Measurements from ENCODE around the gene CFAP69. TPM values are rescaled to one million over a fixed set of nuclear protein-coding genes. Genes with fewer than 3 reads are reported as not detected.

The CFAP69 gene
- 0.42 TPM for total RNA-seq

- Histone ChIP-seq H3K9me3 (ENCODE audit: low read depth, low read length) (no peaks in the 10 kb centered on the region), H3K4me3 (ENCODE audit: low read length) (peak within 1 kb of the TSS; percentile 56), H3K27me3 (ENCODE audit: insufficient read depth, low read length) (peaks cover 32% of the 10 kb centered on the region), H3K4me1 (ENCODE audit: insufficient read depth, low read length) (peaks cover 17% of the 10 kb centered on the region)
Measured at GRCh38 chr7:90244909-90245851, at the start of gene CFAP69. Gene CFAP69 (plus strand): TSS chr7:90245174. CDS start chr7:90245425, 251 bp downstream.

DNA sequence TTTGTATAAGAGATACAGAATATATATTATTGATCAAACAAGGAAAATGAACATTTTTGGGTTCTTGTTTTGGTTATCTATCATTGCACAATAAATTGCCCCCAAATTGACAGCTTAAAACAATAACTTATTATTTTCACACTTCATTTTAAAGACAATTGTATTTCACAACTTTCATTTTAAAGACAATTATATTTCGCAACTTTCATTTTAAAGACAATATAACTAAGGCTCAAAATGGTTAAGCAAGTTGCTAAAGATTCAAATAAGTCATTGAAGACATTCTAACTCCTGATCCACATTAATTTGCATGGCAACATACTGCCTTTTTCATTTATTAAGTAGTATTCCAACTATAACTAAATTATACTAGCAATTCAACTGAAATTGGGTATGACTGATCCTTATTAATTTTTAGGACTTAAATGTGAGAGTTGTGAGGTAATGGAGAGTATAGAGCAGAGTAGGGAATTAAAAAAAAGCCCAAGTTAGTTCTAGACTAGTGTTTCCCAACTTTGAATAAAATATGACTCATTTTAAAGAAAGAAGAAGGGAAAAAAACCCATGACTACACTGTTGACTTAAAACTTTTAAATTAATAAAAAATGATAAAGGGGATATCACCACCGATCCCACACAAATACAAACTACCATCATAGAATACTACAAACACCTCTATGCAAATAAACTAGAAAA is 43.3 kb upstream of the CFAP69 start:
- Histone ChIP-seq H3K4me1 (ENCODE audit: insufficient read depth, low read length) (no peaks in the 10 kb centered on the region), H3K27me3 (ENCODE audit: insufficient read depth, low read length) (peaks cover 2% of the 10 kb centered on the region), H3K4me3 (ENCODE audit: low read length) (no peak overlapping the region), H3K9me3 (ENCODE audit: low read depth, low read length) (no peaks in the 10 kb centered on the region)

DNA sequence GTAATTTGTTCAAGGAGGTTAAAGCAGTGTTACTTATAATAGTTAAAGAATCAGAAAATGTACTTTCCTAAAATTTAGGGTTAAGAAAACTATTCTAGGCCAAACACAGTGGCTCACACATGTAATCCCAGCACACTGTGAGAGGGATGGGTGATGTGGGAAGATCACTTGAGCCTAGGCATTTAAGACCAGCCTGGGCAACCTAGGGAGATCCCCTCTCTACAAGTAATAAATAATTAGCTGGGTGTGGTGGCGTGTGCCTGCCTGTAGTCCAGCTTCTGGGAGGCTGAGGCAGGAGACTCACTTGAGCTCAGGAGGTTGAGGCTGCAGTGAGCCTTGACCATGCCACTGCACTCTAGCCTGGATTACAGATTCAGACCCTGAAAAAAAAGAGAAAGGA is 37.0 kb upstream of the CFAP69 start:
- peaks cover 40% of the 10 kb centered on the region for H3K27me3 ChIP-seq (ENCODE audit: insufficient read depth, low read length)

GRCh38 chr7:90209776-90210175 is 35.2 kb upstream of the CFAP69 start:
- Histone ChIP-seq H3K27me3 (ENCODE audit: insufficient read depth, low read length) (peaks cover 58% of the 10 kb centered on the region), H3K9me3 (ENCODE audit: low read depth, low read length) (no peaks in the 10 kb centered on the region), H3K4me3 (ENCODE audit: low read length) (no peak overlapping the region), H3K4me1 (ENCODE audit: insufficient read depth, low read length) (peaks cover 5% of the 10 kb centered on the region)

More for the DNA sequence above, 37.0 kb upstream of the CFAP69 start:
- no peak overlapping the region for H3K4me3 ChIP-seq (ENCODE audit: low read length)
- peaks cover 5% of the 10 kb centered on the region for H3K4me1 ChIP-seq (ENCODE audit: insufficient read depth, low read length)
- no peaks in the 10 kb centered on the region for H3K9me3 ChIP-seq (ENCODE audit: low read depth, low read length)

- no peak overlapping the region for H3K4me3 ChIP-seq (ENCODE audit: low read length)
- H3K27me3 ChIP-seq (ENCODE audit: insufficient read depth, low read length), result peaks cover 59% of the 10 kb centered on the region
- no peaks in the 10 kb centered on the region for H3K9me3 ChIP-seq (ENCODE audit: low read depth, low read length)
Measured at GRCh38 chr7:90210475-90210874, 34.5 kb upstream of the CFAP69 start.

GRCh38 chr7:90210981-90211380 is 34.0 kb upstream of the CFAP69 start:
- H3K4me3 ChIP-seq (ENCODE audit: low read length), result no peak overlapping the region
- peaks cover 61% of the 10 kb centered on the region for H3K27me3 ChIP-seq (ENCODE audit: insufficient read depth, low read length)
- H3K9me3 ChIP-seq (ENCODE audit: low read depth, low read length), result no peaks in the 10 kb centered on the region
- peaks cover 5% of the 10 kb centered on the region for H3K4me1 ChIP-seq (ENCODE audit: insufficient read depth, low read length)

More at GRCh38 chr7:90210475-90210874, 34.5 kb upstream of the CFAP69 start:
- H3K4me1 ChIP-seq (ENCODE audit: insufficient read depth, low read length), result peaks cover 5% of the 10 kb centered on the region

- H3K4me3 ChIP-seq (ENCODE audit: low read length), result no peak within 1 kb of the TSS
- H3K27me3 ChIP-seq (ENCODE audit: insufficient read depth, low read length), result peaks cover 61% of the 10 kb centered on the region
- peaks cover 5% of the 10 kb centered on the region for H3K4me1 ChIP-seq (ENCODE audit: insufficient read depth, low read length)
- no peaks in the 10 kb centered on the region for H3K9me3 ChIP-seq (ENCODE audit: low read depth, low read length)
Measured at GRCh38 chr7:90211391-90212148, 33.4 kb upstream of the CFAP69 start, which contains the start of gene STEAP2. Gene STEAP2 (plus strand): TSS chr7:90211740. CDS start chr7:90225083, 13,343 bp downstream.

DNA sequence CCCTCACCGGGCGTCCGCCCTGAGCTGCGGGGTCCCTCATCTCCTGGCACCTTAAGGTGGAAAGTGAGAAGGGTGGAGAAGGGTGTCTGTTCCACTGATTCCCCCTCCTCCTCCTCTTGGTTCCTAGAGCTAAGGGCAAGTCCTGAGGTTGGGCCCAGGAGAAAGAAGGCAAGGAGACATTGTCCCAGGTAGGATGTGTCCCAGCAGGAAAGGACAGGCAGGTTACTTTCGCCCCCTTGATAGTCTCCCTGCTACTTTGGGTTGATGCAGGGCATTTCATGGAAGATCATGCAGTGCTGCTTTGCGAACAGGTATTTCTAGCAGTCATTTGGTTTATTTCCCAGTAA is 32.9 kb upstream of the CFAP69 start:
- peaks cover 61% of the 10 kb centered on the region for H3K27me3 ChIP-seq (ENCODE audit: insufficient read depth, low read length)
- H3K9me3 ChIP-seq (ENCODE audit: low read depth, low read length), result no peaks in the 10 kb centered on the region
- H3K4me1 ChIP-seq (ENCODE audit: insufficient read depth, low read length), result peaks cover 5% of the 10 kb centered on the region
- no peak overlapping the region for H3K4me3 ChIP-seq (ENCODE audit: low read length)

DNA sequence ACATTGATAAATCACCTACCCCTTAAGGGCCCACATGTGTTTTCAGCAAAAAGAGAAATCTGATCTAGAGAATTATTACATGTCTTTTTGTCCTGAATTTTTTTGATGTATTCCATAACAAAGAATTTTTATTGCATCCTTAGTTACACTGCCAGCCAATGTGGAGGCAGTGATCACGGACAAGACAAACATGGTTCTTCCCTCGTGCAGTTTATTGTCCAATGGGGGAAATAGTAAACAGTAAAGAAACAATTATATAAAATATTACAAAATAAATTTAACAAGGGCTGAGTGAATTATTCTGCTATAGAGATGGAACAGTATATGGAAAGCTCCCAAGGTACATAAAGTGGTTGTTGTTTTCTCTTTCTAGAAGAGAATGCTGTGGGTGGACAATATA is 31.5 kb upstream of the CFAP69 start:
- Histone ChIP-seq H3K4me3 (ENCODE audit: low read length) (no peak overlapping the region), H3K4me1 (ENCODE audit: insufficient read depth, low read length) (peaks cover 5% of the 10 kb centered on the region), H3K27me3 (ENCODE audit: insufficient read depth, low read length) (peaks cover 58% of the 10 kb centered on the region), H3K9me3 (ENCODE audit: low read depth, low read length) (no peaks in the 10 kb centered on the region)

DNA sequence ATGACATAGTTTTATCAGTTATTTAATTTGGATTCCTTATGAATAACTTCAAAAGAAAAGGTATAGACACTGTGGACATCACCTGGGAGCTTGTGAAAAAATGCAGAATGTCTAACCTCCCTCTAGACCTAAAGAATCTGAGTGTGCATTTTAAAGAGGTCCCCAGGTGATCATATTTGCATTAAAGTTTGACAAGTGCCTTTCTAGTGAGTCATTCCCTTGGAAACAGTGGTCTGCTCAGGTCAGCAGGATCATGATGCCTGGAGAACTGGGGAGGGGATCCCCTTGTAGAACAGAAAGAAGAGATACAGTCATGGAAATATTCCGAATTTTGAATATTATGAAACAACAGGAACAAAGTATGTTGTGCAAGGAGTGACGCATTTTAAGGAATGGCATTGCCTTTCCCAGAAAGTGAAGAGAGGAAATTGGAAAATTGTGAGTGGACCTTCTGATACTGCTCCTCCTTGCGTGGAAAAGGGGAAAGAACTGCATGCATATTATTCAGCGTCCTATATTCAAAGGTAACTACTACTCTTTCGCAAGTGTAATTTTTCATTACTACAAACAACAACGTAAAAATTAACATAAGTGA is 28.8 kb upstream of the CFAP69 start:
- no peak overlapping the region for H3K4me3 ChIP-seq (ENCODE audit: low read length)
- peaks cover 39% of the 10 kb centered on the region for H3K27me3 ChIP-seq (ENCODE audit: insufficient read depth, low read length)
- no peaks in the 10 kb centered on the region for H3K9me3 ChIP-seq (ENCODE audit: low read depth, low read length)
- peaks cover 2% of the 10 kb centered on the region for H3K4me1 ChIP-seq (ENCODE audit: insufficient read depth, low read length)

DNA sequence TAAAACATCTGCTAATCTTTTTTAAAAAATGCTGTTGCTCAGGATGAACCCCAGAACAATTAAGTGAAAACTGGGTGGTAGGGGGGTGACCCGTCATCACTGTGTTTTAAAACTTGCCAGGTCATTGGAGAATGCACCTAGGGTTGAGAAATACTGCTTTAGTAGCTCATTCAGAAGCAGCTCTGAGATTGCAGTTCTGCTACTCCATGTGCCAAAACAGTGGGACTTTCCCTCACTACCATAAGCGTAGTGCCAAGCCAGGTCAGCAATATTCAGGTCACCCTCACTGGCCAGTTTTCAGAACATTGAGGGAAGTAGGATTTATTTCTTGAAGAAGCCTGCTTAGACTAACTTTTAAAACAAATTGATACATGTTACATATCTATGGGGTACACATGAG is 28.2 kb upstream of the CFAP69 start:
- Histone ChIP-seq H3K4me3 (ENCODE audit: low read length) (no peak overlapping the region), H3K27me3 (ENCODE audit: insufficient read depth, low read length) (peaks cover 34% of the 10 kb centered on the region), H3K4me1 (ENCODE audit: insufficient read depth, low read length) (no peaks in the 10 kb centered on the region), H3K9me3 (ENCODE audit: low read depth, low read length) (no peaks in the 10 kb centered on the region)

- no peaks in the 10 kb centered on the region for H3K4me1 ChIP-seq (ENCODE audit: insufficient read depth, low read length)
Measured at GRCh38 chr7:90222390-90222789, 22.6 kb upstream of the CFAP69 start.

GRCh38 chr7:90222811-90223725 is 21.9 kb upstream of the CFAP69 start:
- H3K9me3 ChIP-seq (ENCODE audit: low read depth, low read length), result no peaks in the 10 kb centered on the region
- no peaks in the 10 kb centered on the region for H3K4me1 ChIP-seq (ENCODE audit: insufficient read depth, low read length)

More at GRCh38 chr7:90222390-90222789, 22.6 kb upstream of the CFAP69 start:
- no peaks in the 10 kb centered on the region for H3K9me3 ChIP-seq (ENCODE audit: low read depth, low read length)
- no peak overlapping the region for H3K4me3 ChIP-seq (ENCODE audit: low read length)
- peaks cover 4% of the 10 kb centered on the region for H3K27me3 ChIP-seq (ENCODE audit: insufficient read depth, low read length)

GRCh38 chr7:90224195-90224594 is 20.8 kb upstream of the CFAP69 start:
- Histone ChIP-seq H3K4me3 (ENCODE audit: low read length) (no peak overlapping the region), H3K4me1 (ENCODE audit: insufficient read depth, low read length) (no peaks in the 10 kb centered on the region), H3K9me3 (ENCODE audit: low read depth, low read length) (no peaks in the 10 kb centered on the region), H3K27me3 (ENCODE audit: insufficient read depth, low read length) (peaks cover 4% of the 10 kb centered on the region)

More at GRCh38 chr7:90222811-90223725, 21.9 kb upstream of the CFAP69 start:
- Histone ChIP-seq H3K27me3 (ENCODE audit: insufficient read depth, low read length) (peaks cover 4% of the 10 kb centered on the region), H3K4me3 (ENCODE audit: low read length) (no peak overlapping the region)
